H1 (cell line): ENCODE results near the gene MBNL2. TPM values are rescaled to one million over a fixed set of nuclear protein-coding genes. Genes with fewer than 3 reads are reported as not detected.

Experiments
- CTCF ChIA-PET: fragments of 300-600 bp; sonication (Branson Sonifier 250); formaldehyde crosslinking; loops from one replicate; lab custom pipeline; 2021; ENCODE audit not compliant: partially characterized antibody; lab: Charles Lee
- POLR2A ChIA-PET: fragments of 300-600 bp; sonication (Branson Sonifier 250); formaldehyde crosslinking; loops from one replicate; lab custom pipeline; 2021; ENCODE audit warnings: inconsistent platforms; ENCODE audit not compliant: partially characterized antibody; lab: Charles Lee
- DNase-seq, 2 experiments: peaks; one replicate each; pipeline versions ENCODE4 v3.0.0 to v3.0.0-alpha.2; 2010 to 2022; ENCODE audit warnings: low spot score in 2 of 2, low read depth in 1 of 2, mixed read lengths in 1 of 2
- FAIRE-seq: peaks from 2 replicates; lab custom pipeline; 2011; peaks lifted over from hg19 to GRCh38; lab: Jason Lieb, UNC
- H2AFZ ChIP-seq: 2 replicates; pipeline ENCODE4 v1.8.1; 2012; ENCODE audit warnings: low read length, inconsistent platforms
- H2AK5ac ChIP-seq: 2 replicates; pipeline ENCODE4 v1.6.1; 2013; ENCODE audit warnings: low read depth, low read length
- H2BK120ac ChIP-seq: replicated peaks from 2 replicates; pipeline ENCODE3; 2013; ENCODE audit warnings: low read depth, low read length, inconsistent platforms
- H2BK12ac ChIP-seq: 2 replicates; pipeline ENCODE4 v1.6.1; 2013; ENCODE audit warnings: low read depth, low read length
- H2BK15ac ChIP-seq: 2 replicates; pipeline ENCODE4 v1.6.1; 2013; ENCODE audit warnings: low read length
- H2BK20ac ChIP-seq: 2 replicates; pipeline ENCODE4 v1.6.1; 2013; ENCODE audit warnings: low read length
- H2BK5ac ChIP-seq: 2 replicates; pipeline ENCODE4 v1.6.1; 2013; ENCODE audit warnings: low read depth, low read length
- H3K14ac ChIP-seq: 2 replicates; pipeline ENCODE4 v1.6.1; 2013; ENCODE audit warnings: inconsistent platforms; ENCODE audit not compliant: insufficient read length
- H3K18ac ChIP-seq: 2 replicates; pipeline ENCODE4 v1.6.1; 2013; ENCODE audit warnings: low read length; ENCODE audit errors: extremely low read depth
- H3K23ac ChIP-seq: 2 replicates; pipeline ENCODE4 v1.6.1; 2013; ENCODE audit warnings: inconsistent platforms; ENCODE audit not compliant: insufficient read length
- H3K23me2 ChIP-seq: 2 replicates; pipeline ENCODE4 v1.6.1; 2013; ENCODE audit warnings: low read depth, low read length
- H3K27ac ChIP-seq: 2 replicates; pipeline ENCODE4 v1.6.1; 2011; ENCODE audit warnings: low read depth, low read length, inconsistent platforms
- H3K27me3 ChIP-seq, 4 experiments: replicated peaks in 1 of 4; 1 replicate in 1 of 4; 2 replicates in 3 of 4; pipeline versions ENCODE4 v1.6.1 to v1.8.1; 2011 to 2013; ENCODE audit warnings: low read length in 3 of 4, mild to moderate bottlenecking in 3 of 4, inconsistent platforms in 2 of 4, mixed read lengths in 2 of 4, moderate library complexity in 1 of 4; ENCODE audit not compliant: control insufficient read depth in 3 of 4, insufficient read depth in 3 of 4; ENCODE audit errors: extremely low read depth in 1 of 4
- H3K36me3 ChIP-seq, 4 experiments: 2 replicates each; pipeline versions ENCODE4 v1.6.1 to v1.8.1; 2011 to 2013; ENCODE audit warnings: mild to moderate bottlenecking in 4 of 4, low read length in 3 of 4, moderate library complexity in 2 of 4, control low read depth in 1 of 4, inconsistent platforms in 1 of 4; ENCODE audit not compliant: insufficient read depth in 4 of 4, control insufficient read depth in 2 of 4
- H3K4ac ChIP-seq: replicated peaks from 2 replicates; pipeline ENCODE3; 2013; ENCODE audit warnings: low read length, low read depth, mixed read lengths, inconsistent platforms; ENCODE audit not compliant: insufficient read length
- H3K4me1 ChIP-seq, 4 experiments: replicated peaks in 1 of 4; 1 replicate in 1 of 4; 2 replicates in 3 of 4; pipeline versions ENCODE4 v1.6.1 to v1.8.1; 2011 to 2013; ENCODE audit warnings: low read length in 3 of 4, inconsistent platforms in 2 of 4, mixed read lengths in 1 of 4; ENCODE audit not compliant: insufficient read depth in 4 of 4, control insufficient read depth in 3 of 4
- H3K4me2 ChIP-seq, 2 experiments: 2 replicates each; pipeline versions ENCODE4 v1.6.1 to v1.8.1; 2011 to 2013; ENCODE audit warnings: low read depth in 2 of 2, low read length in 2 of 2, control low read depth in 1 of 2, inconsistent platforms in 1 of 2, mild to moderate bottlenecking in 1 of 2; ENCODE audit not compliant: insufficient read depth in 1 of 2
- H3K4me3 ChIP-seq, 4 experiments: fragments of 200-600, 300-600 bp in 1 of 4; sonication (generic), shearing (Covaris generic), sonication (Bioruptor Twin) in 1 of 4; 2 replicates each; pipeline versions ENCODE4 v1.5.1 to v1.8.1; 2011 to 2016; ENCODE audit warnings: low read length in 4 of 4, low read depth in 3 of 4, control low read depth in 2 of 4, inconsistent platforms in 2 of 4, mild to moderate bottlenecking in 2 of 4, mixed read lengths in 1 of 4, moderate library complexity in 1 of 4; ENCODE audit not compliant: insufficient read depth in 2 of 4; ENCODE audit errors: extremely low read depth in 1 of 4
- H3K56ac ChIP-seq: replicated peaks from 2 replicates; pipeline ENCODE3; 2013; ENCODE audit warnings: low read depth, mild to moderate bottlenecking, mixed read lengths, low read length, inconsistent platforms; ENCODE audit not compliant: insufficient read length
- H3K79me1 ChIP-seq: 2 replicates; pipeline ENCODE4 v1.6.1; 2013; ENCODE audit warnings: low read depth, low read length, control low read depth
- H3K79me2 ChIP-seq, 2 experiments: 2 replicates each; pipeline versions ENCODE4 v1.6.1 to v1.8.1; 2012 to 2013; ENCODE audit warnings: low read length in 2 of 2, mild to moderate bottlenecking in 2 of 2, inconsistent platforms in 1 of 2; ENCODE audit not compliant: insufficient read depth in 2 of 2, control insufficient read depth in 1 of 2
- H3K9ac ChIP-seq, 4 experiments: replicated peaks in 1 of 4; 1 replicate in 1 of 4; 2 replicates in 3 of 4; pipeline versions ENCODE4 v1.6.1 to v1.8.1; 2011 to 2013; ENCODE audit warnings: low read depth in 3 of 4, low read length in 3 of 4, control low read depth in 2 of 4, mild to moderate bottlenecking in 2 of 4, moderate library complexity in 2 of 4, inconsistent platforms in 1 of 4; ENCODE audit errors: extremely low read depth in 1 of 4
- H3K9me3 ChIP-seq, 2 experiments: 2 replicates each; pipeline versions ENCODE4 v1.6.1 to v1.8.1; 2012 to 2013; ENCODE audit warnings: mild to moderate bottlenecking in 2 of 2, moderate library complexity in 2 of 2, control low read depth in 1 of 2, inconsistent platforms in 1 of 2, low read depth in 1 of 2, low read length in 1 of 2, mixed read lengths in 1 of 2; ENCODE audit not compliant: insufficient read depth in 2 of 2
- H4K20me1 ChIP-seq, 2 experiments: replicated peaks in 1 of 2; 2 replicates each; pipeline versions ENCODE3 to v1.8.1; 2011 to 2013; ENCODE audit warnings: inconsistent platforms in 2 of 2, low read length in 2 of 2, mild to moderate bottlenecking in 1 of 2; ENCODE audit not compliant: insufficient read depth in 2 of 2, control insufficient read depth in 1 of 2
- H4K5ac ChIP-seq: 2 replicates; pipeline ENCODE4 v1.6.1; 2013; ENCODE audit warnings: low read length, low read depth, mixed read lengths, inconsistent platforms; ENCODE audit not compliant: insufficient read length
- H4K8ac ChIP-seq: 2 replicates; pipeline ENCODE4 v1.8.0; 2013; ENCODE audit warnings: mild to moderate bottlenecking, moderate library complexity, low read length, inconsistent platforms; ENCODE audit not compliant: insufficient read depth; ENCODE audit errors: extremely low read depth
- H4K91ac ChIP-seq: replicated peaks from 2 replicates; pipeline ENCODE3; 2013; ENCODE audit warnings: low read length, mixed read lengths, inconsistent platforms; ENCODE audit not compliant: insufficient read length
- ASH2L ChIP-seq: fragments of 200-600, 300-600 bp; sonication (generic); IDR thresholded peaks from one replicate; pipeline ENCODE4 v1.7.1; 2017; ENCODE audit warnings: low read length
- CBX8 ChIP-seq: fragments of 300-800, 300-1000 bp; sonication (generic); IDR thresholded peaks from 2 replicates; pipeline ENCODE4 v1.7.1; 2016; ENCODE audit warnings: low read depth, low read length, borderline replicate concordance
- GABPA ChIP-seq: IDR thresholded peaks from 2 replicates; pipeline ENCODE4 v1.6.1; 2011; ENCODE audit warnings: mild to moderate bottlenecking, low read length, moderate library complexity, borderline replicate concordance; ENCODE audit not compliant: insufficient read depth
- HDAC2 ChIP-seq, 2 experiments: fragments of 300-600 bp in 1 of 2; sonication (generic) in 1 of 2; IDR thresholded peaks; 2 replicates each; pipeline ENCODE4 v1.6.1; 2011 to 2012; ENCODE audit warnings: low read depth in 2 of 2, low read length in 2 of 2, mild to moderate bottlenecking in 2 of 2, moderate library complexity in 2 of 2, borderline replicate concordance in 1 of 2, inconsistent platforms in 1 of 2
- POU5F1 ChIP-seq: IDR thresholded peaks from 2 replicates; pipeline ENCODE4 v1.6.1; 2011; ENCODE audit warnings: low read depth, mild to moderate bottlenecking, low read length, moderate library complexity
- RNF2 ChIP-seq: fragments of 200-900, 300-1000 bp; sonication (generic); IDR thresholded peaks from 2 replicates; pipeline ENCODE4 v1.7.1; 2016; ENCODE audit warnings: borderline replicate concordance, low read depth, mild to moderate bottlenecking, antibody characterized with exemption, low read length; ENCODE audit not compliant: poor library complexity, severe bottlenecking; ENCODE audit errors: missing control alignments
- WGBS, 2 experiments: shearing (Covaris generic) in 1 of 2; methylation state at CpG; one replicate each; pipeline versions ENCODE4 v1.1.6 to v1.1.7; 2013 to 2015; ENCODE audit warnings: low lambda C conversion rate in 2 of 2, mixed read lengths in 2 of 2, inconsistent platforms in 1 of 2, low coverage in 1 of 2, missing lambda C conversion rate in 1 of 2; ENCODE audit not compliant: insufficient replicate concordance in 2 of 2, insufficient coverage in 1 of 2, insufficient read length in 1 of 2; ENCODE audit errors: extremely low coverage in 1 of 2, missing lambda C conversion rate in 1 of 2; 5-methylcytosine and 5-hydroxymethylcytosine counted together
- polyA plus RNA-seq, 7 experiments: library from polyadenylated mRNA; depleted of rRNA in 3 of 7; stranded (reverse) in 5 of 7; unstranded in 2 of 7; fragments of >200 nt in 5 of 7; fragments of 200-250 nt in 2 of 7; gene quantifications; 1 replicate in 5 of 7; 2 replicates in 1 of 7; 4 replicates in 1 of 7; pipeline versions ENCODE4 v1.2.1 to v1.2.3, GENCODE V29; 2011 to 2013; ENCODE audit warnings: missing spikeins in 2 of 7, mixed read lengths in 2 of 7
- total RNA-seq: library from RNA; stranded (reverse); fragmentation: NEBNext Ultra II Directional; extraction: Animal tissue kit (Norgen Biotek cat#: 25700); gene quantifications from 2 replicates; pipeline ENCODE4 v1.2.1, GENCODE V29; 2021

MBNL2 gene
- total and polyA plus RNA-seq, 2 of the 8 experiments (the other 6 are each of a cell fraction or from before 2014, with no cell fraction given) = 1.0 to 2.6 TPM

DNA sequence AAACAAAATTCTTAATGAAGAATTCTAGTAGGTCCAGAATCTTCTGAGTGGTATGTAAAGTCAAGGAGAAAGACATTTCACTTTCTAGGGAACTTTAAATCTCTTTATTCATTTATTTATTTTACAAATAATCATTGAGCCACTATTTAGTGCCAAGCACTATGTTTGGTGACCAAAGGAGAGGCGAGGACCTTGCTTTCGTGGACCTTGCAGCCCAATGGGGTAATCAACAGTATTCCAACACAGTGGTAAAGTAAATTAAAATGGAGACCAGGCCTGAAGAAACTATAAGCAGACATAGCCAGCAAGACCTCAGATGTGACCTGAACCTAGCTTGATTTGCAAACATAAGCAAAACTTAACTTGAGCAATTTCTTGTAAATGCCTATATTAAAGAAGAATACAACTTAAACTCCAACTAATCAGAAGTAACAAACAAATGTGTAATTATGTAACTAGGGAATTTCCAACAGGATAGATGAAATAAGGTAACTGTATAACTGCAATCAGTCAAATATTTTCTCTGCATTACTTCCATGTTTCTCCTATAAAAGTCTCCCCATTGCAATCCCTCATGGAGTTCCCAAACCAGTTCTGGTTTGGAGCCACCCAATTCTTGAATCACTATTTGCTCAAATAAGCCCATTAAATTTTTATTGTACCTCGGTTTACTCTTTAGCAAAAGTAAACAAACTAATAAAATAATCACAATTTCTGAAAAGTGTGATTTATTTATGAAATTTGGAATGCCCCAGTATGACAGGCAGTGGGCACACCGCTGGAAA, 67.6 kb downstream of the MBNL2 start:
- 89% methylated on average over 4 of the region's 4 CpGs; no CpG with 5 or more reads in 1 of the 2 experiments for WGBS, 2 experiments
- CTCF ChIA-PET = no interaction called here
- no peak for FAIRE-seq

More for the DNA sequence above, 67.6 kb downstream of the MBNL2 start:
- H3K23ac ChIP-seq = no peak overlapping the region
- no peak overlapping the region for H3K4me3 ChIP-seq
- no peak overlapping the region for H4K91ac ChIP-seq
- no peak overlapping the region for H3K4me2 ChIP-seq
- H3K18ac ChIP-seq = no peak overlapping the region
- H4K5ac ChIP-seq = no peak overlapping the region
- no peak overlapping the region for H3K56ac ChIP-seq
- no peaks in the 10 kb centered on the region for H3K36me3 ChIP-seq
- H3K14ac ChIP-seq = no peak overlapping the region
- H3K27me3 ChIP-seq = no peaks in the 10 kb centered on the region
- POLR2A ChIA-PET = no interaction called here
- no peak overlapping the region for H3K9ac ChIP-seq
- no peaks in the 10 kb centered on the region for H3K79me2 ChIP-seq
- no peak overlapping the region for H2AK5ac ChIP-seq
- no peak overlapping the region for H2AFZ ChIP-seq
- no peak for DNase-seq
- no peak overlapping the region for H2BK15ac ChIP-seq
- no peak overlapping the region for H2BK120ac ChIP-seq
- no peak overlapping the region for H2BK20ac ChIP-seq
- TF ChIP-seq RNF2 (no peak), GABPA (no peak), HDAC2 (IDR thresholded peaks at IDR 0.05; ENCODE audit: borderline replicate concordance in 1 of 2, low read depth in 2 of 2, low read length in 2 of 2) (no peak), CBX8 (no peak), POU5F1 (no peak), ASH2L (no peak)
- peaks cover 0 to 2% of the 10 kb centered on the region in 2 experiments for H4K20me1 ChIP-seq
- no peaks in the 10 kb centered on the region for H3K79me1 ChIP-seq
- H3K9me3 ChIP-seq = no peaks in the 10 kb centered on the region
- no peak overlapping the region for H4K8ac ChIP-seq
- H3K27ac ChIP-seq = no peak overlapping the region
- no peaks in the 10 kb centered on the region; the same call in 1 of the 2 replicates for H3K23me2 ChIP-seq
- no peak overlapping the region for H2BK5ac ChIP-seq
- H3K4ac ChIP-seq = no peak overlapping the region
- H2BK12ac ChIP-seq = no peak overlapping the region
- H3K4me1 ChIP-seq = no peaks in the 10 kb centered on the region
